UCSD-AML1 (cell line): Measurements from ENCODE around the gene ZNF521.

Experiments
- DNase-seq: peaks from one replicate; lab custom pipeline; 2025; ENCODE audit not compliant: unreplicated experiment; lab: John Stamatoyannopoulos, UW

ZNF521 gene

DNA sequence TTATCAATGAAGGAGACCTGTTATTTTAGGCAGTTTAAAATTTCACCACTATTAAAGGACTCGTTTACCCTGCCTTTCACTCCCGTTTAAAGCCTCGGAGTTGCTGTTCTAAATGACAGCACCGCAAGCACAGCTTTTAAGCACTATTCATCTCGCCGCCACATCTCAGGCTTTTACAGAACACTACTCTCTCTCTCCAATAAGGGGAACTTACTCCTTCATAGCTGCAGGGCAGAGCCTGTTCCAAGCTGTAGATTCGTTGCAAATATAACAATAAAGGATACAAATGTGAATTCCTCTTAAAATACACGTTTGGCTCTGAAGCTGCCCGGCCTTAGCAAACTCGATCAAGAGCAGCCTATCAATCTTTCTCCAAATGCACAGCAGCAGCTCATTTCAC is 271.8 kb downstream of the ZNF521 start:
- DNase-seq, result no peak

DNA sequence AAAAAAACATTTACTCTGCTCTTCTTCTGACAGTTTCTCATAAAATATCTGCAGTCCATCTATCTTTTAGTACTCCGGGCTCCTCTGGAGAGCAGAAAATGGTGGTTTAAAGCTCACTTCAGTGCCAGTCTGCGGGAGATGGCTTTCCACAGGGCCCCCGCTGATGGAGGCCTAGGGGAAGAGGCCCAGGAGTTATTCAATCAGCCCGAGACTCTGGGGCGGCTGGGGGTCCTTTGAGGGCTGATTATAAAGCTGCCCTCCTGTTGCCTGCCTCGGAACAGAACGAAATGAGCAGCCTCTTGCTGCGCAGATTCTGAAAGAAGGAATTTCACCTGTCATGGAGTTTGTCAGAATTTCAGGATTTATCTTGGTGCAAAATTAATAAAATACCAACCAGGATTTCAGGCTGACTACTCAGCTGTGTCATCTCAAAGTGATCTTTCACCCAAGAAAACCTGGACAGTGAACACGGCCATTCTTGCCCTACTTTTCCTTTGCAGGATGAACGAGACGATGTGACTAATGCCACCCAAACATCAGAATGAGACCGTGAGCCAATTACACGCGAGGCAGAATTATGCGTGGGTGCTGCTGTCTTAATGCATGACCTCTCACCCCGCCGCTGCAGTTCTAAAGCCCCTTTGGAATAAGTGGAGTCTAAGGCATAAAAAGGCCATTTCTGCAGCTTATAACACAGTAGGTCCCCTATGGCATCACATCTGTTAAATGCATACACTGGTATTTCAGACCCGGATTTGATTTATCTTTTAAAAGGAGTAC is 273.8 kb downstream of the ZNF521 start:
- no peak for DNase-seq

DNA sequence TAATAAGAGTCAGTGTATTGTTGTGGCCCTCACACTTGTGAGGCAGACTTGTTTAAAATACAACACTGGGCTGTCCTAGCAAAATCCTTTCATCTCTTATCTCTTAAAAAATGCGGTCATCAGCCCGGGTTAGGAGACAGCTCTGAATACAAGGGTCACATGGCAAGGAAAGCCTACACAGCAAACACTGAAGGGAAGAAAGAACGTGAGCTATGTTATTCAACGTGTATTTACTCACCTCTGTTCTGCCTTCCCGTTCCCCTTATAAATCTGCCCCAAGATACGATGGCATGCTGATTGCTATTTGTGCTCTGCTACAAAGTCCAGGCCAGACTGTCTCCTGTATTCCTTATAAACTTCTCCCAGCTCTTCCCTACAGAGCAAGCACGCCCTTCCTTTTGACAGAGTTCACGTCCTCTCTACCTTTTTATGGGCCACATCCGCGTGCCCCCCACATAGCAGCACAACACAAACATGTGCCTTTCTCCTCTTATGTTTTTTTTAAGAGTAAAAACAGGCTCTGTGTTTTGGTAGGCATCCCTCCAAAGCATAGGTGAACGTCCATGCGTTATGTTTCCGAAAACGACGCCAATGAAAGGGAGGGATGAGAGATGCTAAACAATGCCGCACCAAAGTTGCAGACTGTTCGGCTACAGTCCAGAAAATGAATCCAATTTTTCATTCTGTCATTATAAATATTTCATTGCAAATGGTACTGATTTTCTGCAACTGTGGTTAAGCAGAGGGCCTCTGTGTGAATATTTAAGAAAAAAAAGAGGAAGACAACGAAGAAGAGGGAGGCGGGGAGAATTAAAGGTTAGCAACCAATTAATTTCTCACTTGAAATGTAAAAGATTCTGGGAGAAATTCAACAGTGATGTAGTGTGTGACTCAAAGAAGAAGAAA is 274.7 kb downstream of the ZNF521 start:
- DNase-seq, result no peak

DNA sequence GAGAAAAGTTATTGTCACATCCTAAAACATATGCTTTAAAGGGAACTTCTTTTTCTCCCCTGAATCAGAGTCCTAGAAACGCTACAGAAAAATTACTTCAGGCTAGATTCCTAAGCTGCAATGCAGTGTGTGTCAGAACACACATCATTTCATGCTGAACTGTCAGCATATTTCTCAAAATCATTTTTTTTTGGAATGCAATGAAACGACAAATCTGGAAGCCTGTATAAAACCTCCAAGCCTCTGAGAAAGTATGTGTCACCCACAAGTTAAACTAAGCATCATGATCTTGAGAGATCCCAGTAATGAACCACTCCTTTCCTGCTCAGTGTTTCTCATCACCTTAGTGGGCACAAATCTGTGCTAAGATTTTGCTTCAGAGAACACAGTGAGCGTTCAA is 276.2 kb downstream of the ZNF521 start:
- DNase-seq, result no peak

DNA sequence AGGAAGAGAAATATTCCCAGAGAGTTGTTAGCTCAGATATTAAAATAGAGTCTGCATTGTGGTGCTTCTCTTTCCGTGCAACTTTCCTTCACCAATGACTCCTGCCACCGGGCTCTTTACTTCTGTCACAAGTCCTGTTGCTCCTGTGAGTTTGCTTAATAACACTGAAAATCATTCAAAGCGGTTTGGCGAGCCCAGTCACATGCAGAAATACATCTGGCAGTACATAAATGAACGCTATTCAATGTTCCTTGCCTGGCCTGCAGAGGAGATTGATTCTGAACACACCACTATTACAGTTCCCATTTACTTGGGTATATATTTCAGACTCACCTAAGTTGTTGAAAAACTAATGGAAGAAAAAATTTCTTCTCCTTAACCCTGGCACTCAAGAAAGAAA is 276.6 kb downstream of the ZNF521 start:
- no peak for DNase-seq

DNA sequence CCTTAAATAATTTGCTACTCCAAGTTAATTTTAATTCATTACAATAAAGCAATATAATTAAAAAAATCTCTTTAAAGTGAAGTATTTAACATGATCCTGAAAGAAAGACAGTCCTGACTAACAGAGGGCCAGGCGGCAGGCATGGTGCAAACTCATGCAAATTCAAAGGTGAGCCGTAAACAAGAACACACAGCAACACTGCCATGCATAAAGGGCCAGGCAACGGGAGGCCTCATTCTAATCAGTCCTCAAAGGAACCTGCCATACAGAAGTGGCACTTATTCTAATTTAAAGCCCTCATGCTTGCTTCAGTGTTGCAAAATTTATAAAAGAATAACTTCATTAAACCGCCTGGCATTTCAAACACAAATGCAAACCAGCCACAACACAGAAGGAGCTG is 277.0 kb downstream of the ZNF521 start:
- DNase-seq, result no peak

DNA sequence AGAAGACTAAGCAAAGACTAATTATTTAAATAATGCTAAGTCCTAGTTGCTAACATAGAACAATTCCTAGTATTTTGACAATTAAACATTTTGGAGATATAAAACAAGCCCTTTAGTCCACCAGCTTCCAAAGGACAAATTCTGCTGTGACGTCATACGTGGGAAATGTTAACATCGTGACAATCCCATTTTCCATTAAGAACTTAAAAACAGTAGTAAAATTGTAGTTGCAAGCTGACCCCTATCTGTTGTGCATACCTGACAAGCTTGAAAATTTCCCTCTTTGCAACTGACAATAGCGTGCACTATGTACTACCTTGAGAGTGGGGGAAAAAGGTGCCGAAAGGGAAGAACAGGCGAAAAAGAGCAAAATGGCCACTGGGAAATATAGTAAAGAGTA is 279.8 kb downstream of the ZNF521 start:
- no peak for DNase-seq

DNA sequence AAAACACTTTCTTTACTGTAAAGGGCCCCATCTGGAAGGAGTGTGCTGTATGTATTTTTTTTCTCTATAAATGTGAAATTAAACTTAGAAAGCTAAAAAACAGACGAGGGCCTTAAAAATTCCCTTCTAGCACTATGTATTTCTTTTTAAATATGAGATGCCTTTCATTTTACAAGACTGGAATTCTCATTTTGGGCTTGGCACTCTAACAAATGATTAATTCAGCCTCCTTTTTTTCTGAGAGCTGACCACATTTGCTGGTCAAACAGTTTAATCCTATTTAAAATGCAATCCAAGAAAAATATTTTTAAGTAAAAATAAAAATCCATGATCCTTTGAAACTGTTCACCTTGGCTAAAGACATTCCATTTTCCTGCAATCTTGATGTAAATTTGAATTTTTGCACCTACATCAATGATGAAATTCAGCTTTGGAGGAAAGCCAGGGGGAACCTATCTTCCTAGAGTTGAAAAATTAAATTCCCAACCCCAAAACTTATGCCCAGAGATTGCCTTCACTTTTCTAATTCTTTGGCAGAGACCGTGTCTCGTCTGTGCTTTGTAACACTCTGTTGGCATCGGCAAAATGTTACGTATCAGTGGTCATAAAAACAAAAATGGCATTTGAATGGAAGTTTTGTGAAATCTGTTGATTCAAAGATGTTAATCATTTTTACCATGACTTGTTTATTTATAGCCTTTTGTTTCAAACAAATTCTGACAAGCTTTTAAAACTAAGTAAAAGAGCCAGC is 284.5 kb downstream of the ZNF521 start:
- DNase-seq, result no peak

DNA sequence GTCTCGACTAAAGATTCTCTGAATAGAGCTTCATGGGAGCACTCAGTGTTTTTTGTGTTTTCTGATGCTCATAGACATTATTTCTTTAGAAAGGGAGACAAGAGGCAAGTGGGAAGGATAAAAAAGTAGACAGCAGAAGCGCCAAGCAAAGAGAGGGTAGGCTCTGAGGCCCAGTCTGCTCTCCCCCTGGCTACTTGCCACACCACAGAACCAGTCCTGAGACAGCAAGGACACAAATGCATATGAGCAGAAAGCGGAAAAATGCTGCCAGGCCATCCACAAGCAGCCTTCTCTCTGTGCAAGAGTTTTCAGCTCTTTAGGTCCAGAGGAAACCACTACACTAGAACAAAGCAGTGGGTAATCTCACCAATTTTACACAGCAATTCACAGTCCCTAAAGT is 285.4 kb downstream of the ZNF521 start:
- DNase-seq, result no peak

DNA sequence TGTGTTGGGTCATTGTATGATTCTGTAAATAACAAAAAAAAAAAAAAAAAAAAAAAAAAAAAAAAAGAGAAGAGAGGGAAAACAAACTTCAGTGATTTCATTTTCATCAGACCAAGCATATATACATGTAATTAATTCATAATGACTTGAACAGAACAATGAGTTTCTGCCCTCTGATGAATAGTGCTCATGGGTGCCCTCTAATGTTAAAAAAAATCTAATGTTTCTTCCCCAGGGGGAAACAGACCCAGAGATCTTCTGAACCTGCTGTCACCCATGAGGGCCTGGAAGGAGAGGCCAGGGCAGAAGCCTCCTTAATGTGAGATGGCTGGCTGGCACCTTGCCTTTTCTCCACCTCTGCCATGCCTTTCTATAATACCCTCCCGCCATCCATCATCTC is 289.2 kb downstream of the ZNF521 start:
- no peak for DNase-seq

DNA sequence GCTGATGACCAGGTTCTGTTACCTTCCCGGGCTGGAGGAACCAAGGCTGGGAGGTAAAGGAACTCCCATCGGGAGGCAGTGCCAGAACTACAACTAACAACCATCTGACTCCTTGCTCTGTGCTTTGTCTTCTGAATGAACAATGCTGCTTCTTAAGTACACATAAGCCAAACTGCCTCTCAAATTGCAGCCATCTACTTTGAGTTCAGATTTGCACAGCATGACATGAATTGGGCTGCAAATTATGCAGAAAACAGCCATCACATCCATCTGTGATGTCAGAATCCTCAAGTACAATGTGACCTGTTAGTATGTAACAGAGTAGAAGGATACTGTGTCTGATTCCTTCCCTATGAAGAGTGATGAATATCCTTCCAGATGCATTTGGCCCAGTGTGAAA is 290.6 kb downstream of the ZNF521 start:
- no peak for DNase-seq

DNA sequence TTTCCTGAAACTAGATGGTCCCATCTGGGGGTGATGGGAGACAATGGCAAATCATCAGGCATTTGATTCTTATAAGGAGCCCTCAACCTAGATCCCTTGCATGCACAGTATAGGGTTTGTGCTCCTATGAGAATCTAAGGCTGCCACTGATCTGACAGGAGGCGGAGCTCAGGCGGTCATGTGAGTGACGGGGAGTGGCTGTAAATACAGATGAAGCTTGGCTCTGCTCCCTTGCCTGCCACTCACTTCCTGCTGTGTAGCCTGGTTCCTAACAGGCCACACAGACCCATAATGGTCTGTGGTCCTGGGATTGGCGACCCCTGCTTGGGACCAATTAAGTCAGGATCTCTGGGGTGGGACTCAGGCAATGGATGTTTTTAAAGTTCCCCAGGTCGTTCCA is 293.4 kb downstream of the ZNF521 start:
- no peak for DNase-seq

DNA sequence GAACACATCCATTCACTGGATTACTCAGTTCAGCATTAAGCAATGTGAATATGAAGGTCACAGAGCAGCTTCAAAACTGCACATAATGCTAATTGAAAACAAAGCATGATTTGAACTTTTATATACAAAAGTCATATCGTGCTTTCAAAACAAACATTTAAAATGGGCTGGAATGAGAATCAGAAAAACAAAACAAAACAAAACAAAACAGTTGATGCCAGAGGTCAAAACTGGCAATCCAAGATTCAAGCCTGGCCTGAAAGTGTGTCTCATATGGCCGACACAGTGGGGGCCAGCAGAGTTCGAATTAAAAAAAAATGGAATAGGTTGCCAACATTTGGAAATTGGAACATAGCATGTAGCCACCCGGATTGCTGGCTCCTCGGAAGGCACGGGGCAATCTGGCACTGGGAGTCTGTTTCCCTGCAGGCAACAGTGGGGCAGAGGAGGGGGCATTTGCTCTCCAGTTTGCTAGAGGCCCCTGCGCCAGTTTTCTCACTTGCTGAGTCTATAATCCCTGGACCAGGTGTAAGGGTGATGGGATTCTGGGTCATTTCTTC is 294.4 kb downstream of the ZNF521 start:
- no peak for DNase-seq

DNA sequence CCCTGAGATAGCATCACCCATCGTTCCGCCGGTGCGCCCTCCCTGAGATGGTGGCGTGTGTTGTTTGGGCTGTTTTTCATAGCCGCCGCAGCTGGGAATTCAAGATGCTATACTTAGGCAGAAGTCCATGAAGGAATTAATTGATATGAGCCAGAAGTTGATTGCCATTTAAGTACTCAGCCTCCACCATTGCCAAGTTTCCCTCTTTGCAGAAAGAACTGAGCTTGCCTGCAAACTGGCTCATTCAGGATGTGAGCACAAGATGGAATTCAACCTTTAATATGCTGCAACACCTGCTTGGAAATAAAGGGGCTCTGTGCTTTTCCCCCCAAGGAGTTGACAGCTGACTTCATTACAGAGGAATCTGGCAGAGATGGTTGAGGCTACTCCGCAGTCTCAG is 295.5 kb downstream of the ZNF521 start:
- DNase-seq, result no peak

DNA sequence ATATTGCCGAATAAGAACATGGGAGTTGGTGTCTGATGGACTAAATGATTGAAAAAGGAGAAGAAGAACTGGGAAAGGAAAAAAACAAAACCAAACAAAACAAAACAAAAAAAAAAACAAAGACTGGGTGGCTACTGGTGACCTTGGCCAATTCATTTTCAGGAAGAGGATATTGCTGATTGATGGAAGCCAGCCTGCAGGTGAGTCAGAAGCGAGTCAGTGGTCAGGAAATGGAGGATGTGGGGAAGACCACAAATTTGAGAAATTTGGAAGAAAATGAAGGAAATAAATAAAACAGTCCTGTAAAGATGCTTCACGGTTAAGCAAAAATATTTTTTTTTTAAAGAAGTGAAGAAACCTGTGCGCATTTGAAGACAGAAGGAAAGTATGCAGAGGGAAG is 296.9 kb downstream of the ZNF521 start:
- DNase-seq, result no peak

DNA sequence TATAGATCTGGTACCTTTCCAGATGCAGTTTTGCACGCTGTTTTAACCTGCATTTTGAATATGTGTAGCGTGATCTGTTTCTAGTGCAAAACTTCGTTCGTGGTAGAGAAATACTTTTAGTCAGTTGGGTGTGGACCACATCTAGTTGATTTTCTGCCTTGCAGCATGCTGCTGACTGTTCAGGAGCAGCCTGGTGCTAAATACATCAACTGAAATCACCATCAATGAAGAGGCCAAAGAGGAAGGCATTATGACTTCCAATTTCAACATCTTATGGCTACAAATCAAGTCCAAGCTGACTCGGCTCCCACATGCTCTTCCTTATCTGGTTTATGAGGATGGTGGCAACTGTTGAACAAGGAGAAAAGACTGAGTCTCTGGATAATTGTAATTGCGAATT is 298.5 kb downstream of the ZNF521 start:
- no peak for DNase-seq

DNA sequence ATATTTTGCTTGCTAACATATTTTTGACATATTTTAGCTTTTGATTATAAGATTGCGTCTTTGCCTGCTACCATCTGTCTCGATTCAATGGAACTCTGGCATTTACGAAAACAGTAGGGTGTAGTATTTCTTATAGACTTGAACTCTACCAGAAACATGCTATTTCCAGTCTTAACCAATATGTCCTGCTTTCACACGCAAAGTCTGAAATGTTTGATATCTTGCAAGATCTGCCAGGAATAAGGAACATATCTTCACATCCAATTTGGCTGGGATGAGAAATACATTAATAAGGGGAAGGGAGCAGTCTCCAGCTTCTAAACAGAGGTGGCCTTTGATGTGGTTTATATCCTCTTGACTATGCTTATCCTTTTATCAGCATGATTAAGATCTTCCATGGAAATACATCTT is 299.4 kb downstream of the ZNF521 start:
- no peak for DNase-seq

DNA sequence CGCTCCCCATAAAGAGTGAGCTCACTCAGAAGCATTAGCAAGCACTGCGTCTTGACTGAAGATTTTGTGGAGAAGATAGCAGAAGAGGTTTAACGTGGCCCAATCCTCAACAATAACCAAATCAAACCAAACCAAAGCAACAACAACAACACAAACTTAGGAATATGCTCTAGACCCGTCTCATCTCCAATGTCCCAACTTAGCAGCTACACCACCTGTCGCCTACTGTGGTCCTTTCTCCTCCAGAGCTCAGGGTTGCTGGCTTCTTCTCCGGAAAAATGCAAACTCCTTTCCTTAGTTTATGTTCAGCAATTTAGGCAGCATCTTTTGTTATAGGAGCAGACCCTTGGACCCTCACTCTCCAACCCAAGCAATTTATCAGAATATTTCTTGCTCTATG is 301.4 kb downstream of the ZNF521 start:
- DNase-seq, result no peak

DNA sequence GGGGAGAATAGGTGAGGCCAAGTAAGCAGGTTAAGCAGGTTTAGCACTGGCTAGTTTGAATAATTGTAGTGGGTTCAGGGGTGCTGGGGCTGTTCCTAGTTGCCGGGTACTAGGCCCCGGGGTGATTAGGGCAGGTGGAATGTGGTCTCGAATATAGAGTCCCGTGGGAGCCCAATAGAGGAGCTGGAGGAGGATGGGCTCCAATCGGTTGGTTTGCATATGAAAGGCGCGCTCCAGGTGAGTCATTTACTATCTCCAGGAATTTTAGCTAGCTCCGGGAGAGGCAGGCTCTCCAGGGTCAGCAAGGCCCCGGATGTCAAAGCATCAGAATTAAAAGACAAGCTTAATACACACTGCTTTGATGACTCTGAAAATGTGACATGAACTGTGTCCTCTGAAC is 304.0 kb downstream of the ZNF521 start:
- no peak for DNase-seq

DNA sequence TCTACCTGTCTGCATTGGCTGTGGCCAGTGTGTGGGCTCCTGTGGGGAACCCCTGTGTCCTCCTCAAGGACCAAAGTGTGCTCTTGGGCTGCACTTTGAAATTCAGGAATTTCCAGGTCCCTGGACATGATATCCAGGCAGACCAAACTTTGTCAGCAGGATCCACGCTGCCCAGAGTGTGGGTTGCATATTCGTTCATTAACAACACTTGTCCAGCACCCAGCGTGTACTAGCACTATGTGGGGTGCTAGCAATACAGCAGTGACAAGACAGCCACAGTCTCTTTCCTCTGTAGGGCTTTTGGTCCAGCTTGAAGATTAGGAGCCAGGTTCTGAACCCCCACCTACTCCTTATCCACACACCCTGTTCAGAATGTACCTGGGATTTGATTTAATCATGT is 304.5 kb downstream of the ZNF521 start:
- DNase-seq, result no peak

DNA sequence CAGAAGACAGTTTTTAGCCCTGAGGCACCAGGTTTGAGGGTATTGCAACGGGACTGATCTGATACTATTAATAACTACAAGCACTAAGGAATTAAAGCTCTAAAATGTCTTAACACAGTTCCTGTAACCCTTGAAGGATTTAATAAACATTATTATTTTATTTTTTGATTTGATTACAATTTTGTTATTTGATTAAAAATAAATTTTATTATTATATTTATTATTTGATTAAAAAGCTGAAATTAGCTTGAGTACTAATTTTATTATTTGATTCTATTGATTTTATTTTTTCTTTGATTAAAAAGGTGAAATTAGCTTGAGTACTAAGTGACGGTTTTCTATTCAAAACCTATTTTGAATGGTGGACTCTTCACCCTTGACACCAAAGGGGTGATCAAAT is 307.3 kb downstream of the ZNF521 start:
- DNase-seq, result no peak
